Psoas muscle (tissue), 8 donors: ENCODE measurements around the gene CELF4. TPM values are rescaled to one million over a fixed set of nuclear protein-coding genes. Genes with fewer than 3 reads are reported as not detected.

Source experiments
- ATAC-seq, 4 donors: fragments of 200-7000 bp; cut with Tn5 transposase; one replicate each; pipeline ENCODE4 v1.9.1; 2020; ENCODE audit warnings: moderate library complexity in 3 of 4, mild to moderate bottlenecking in 2 of 4
- DNase-seq, 2 donors: peaks; one replicate each; pipeline ENCODE4 v3.0.0-alpha.2; 2020
- H3K27ac ChIP-seq: fragments of 200-600 bp; one replicate; pipeline ENCODE4 v1.8.0; 2022
- H3K27me3 ChIP-seq, 3 donors: fragments of 200-600 bp in 1 of 3; one replicate each; pipeline versions ENCODE4 v1.6.1 to v1.8.0; 2013 to 2022; ENCODE audit warnings: low read length in 2 of 3, mild to moderate bottlenecking in 2 of 3, moderate library complexity in 1 of 3; ENCODE audit not compliant: insufficient read depth in 3 of 3
- H3K36me3 ChIP-seq, 2 donors: fragments of 200-600 bp in 1 of 2; one replicate each; pipeline versions ENCODE4 v1.6.1 to v1.8.0; 2013 to 2022; ENCODE audit warnings: low read depth in 1 of 2, mild to moderate bottlenecking in 1 of 2, moderate library complexity in 1 of 2; ENCODE audit not compliant: insufficient read depth in 1 of 2
- H3K4me1 ChIP-seq: fragments of 200-600 bp; one replicate; pipeline ENCODE4 v1.8.0; 2022
- H3K4me3 ChIP-seq: fragments of 200-600 bp; one replicate; pipeline ENCODE4 v1.8.0; 2022; ENCODE audit warnings: mild to moderate bottlenecking
- H3K9me3 ChIP-seq: fragments of 200-600 bp; one replicate; pipeline ENCODE4 v1.8.0; 2022
- CTCF ChIP-seq: fragments of 200-600 bp; IDR thresholded peaks from one replicate; pipeline ENCODE4 v1.8.0; 2022; ENCODE audit warnings: antibody characterized with exemption
- WGBS, 3 donors: extraction: QIAGEN DNeasy Blood & Tissue Kit; methylation state at CpG; one replicate each; pipeline versions ENCODE4 v1.1.6 to v1.1.7; 2013; 5-methylcytosine and 5-hydroxymethylcytosine counted together
- intact Hi-C, 2 donors: fragments of 100-400 bp; cut with DNase I; formaldehyde crosslinking; loops; one replicate each; pipeline versions ENCODE4 v1.11.0 to v1.14.2; 2022
- polyA plus RNA-seq, 3 donors: library from polyadenylated mRNA; stranded (reverse); fragments of 200-250 nt; gene quantifications; one replicate each; pipeline ENCODE4 v1.2.3, GENCODE V29; 2013
- total RNA-seq, 4 donors: library from RNA; stranded (reverse); fragmentation: NEBNext Ultra II Directional in 2 of 4; extraction: Animal tissue kit (Norgen Biotek cat#: 25700) in 2 of 4; gene quantifications; one replicate each; pipeline versions ENCODE4 v1.2.1 to v1.2.4, GENCODE V29; 2021 to 2023
- donor health status: healthy with polysubstance abuse.
- donor health status: DM: no; HTN: no; CAD: no; lungs with moderate emphysema.
- donor health status: Bipolar disorder and iron deficiency.
- donor health status: healthy.
- donor health status: DM: yes; HTN: yes; CAD: no.
- donor health status: DM: no; HTN: no; CAD: no.
- donor health status: DM: no; HTN: no; CAD: no.
- donor health status: DM: yes; HTN: yes; CAD: no.

CELF4 gene
- total and polyA plus RNA-seq, 7 donors = 0.17 to 0.28 (median 0.17) TPM; not detected in 3

DNA sequence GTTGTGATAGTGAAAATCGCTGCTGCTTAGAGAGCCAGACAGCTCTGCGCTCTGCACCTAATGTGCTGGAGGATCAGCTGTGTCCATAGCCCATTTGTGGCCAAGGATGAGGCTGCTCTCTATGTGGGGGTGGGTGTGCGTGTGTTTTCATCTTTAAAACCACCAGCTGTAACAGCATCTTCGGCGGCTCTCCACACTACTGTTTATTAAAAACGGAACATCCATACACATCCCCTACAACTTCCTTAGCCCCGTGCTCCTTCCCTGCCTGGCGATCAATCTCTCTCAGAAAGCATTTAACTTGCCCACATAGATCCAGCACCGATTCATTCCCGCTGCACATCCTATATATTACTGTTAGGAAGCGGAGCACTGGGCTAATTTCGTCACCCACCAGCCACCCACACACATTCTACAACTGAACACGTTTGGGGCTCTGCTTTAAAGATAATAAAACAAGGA, 1.6 kb downstream of the CELF4 start:
- peaks cover 3 to 77% (median 32%) of the 10 kb centered on the region in 3 donors for H3K27me3 ChIP-seq
- H3K36me3 ChIP-seq = no peaks in the 10 kb centered on the region
- intact Hi-C loops = no loop called here
- DNase-seq (no peak), ATAC-seq (no peak)
- TF ChIP-seq CTCF = no peak
- H3K4me1 ChIP-seq = peaks cover 11% of the 10 kb centered on the region
- no peak overlapping the region for H3K27ac ChIP-seq
- H3K9me3 ChIP-seq = no peaks in the 10 kb centered on the region
- H3K4me3 ChIP-seq = no peak overlapping the region
- 33 to 40% (median 36%) methylated on average over 13 of the region's 13 CpGs for WGBS, 3 donors

DNA sequence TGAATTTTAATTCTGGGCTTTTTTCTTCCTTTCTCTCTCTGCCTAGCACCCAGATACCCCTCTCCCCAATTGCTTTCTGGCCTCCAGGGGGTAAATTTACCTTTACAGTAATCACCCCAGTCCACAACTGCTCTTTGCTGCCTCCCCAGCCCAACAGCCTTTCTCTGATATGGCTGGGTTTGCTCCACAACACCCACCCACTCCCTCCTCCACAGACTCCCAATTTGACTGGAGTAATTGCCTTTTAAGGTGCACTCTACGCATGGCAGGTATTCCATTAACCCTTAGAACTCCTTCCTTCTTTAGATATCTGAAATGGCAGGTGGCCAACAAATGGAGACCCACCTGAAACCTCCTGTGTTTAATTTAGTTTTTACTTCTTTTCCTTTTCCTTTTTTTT, 3.6 kb downstream of the CELF4 start:
- no peak for TF ChIP-seq CTCF
- peaks cover 6% of the 10 kb centered on the region for H3K4me1 ChIP-seq
- no peak overlapping the region for H3K27ac ChIP-seq
- 5 to 25% (median 25%) methylated on average over 1 of the region's 1 CpG for WGBS, 3 donors
- peaks cover 3 to 57% (median 20%) of the 10 kb centered on the region in 3 donors for H3K27me3 ChIP-seq
- no peak overlapping the region for H3K4me3 ChIP-seq
- no peaks in the 10 kb centered on the region for H3K9me3 ChIP-seq
- H3K36me3 ChIP-seq = no peaks in the 10 kb centered on the region
- intact Hi-C loops = no loop called here
- no peak for ATAC-seq
- DNase-seq = no peak

DNA sequence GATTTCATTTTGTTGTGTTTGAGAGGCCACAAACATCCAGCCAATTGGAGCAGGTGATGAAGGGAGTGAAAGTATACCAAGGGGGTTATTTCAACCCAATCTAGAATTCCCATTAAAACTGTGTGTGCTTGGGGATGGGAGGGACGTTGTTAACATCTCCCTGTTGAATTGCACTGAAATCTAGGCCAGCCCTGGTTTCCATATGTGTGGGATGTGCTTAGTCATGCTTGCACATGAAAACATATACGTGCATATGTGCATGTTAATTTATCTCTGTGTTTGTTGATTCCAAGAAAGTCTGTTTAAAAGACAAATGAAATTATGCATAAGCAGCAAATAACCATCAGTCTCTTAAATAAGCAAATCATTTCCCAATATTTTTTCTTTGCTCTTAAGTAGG, 5.6 kb downstream of the CELF4 start:
- H3K4me1 ChIP-seq = no peaks in the 10 kb centered on the region
- H3K27me3 ChIP-seq = peaks cover 3 to 44% (median 6%) of the 10 kb centered on the region in 3 donors
- no peak for DNase-seq
- WGBS, 3 donors = 20 to 24% (median 22%) methylated on average over 2 of the region's 2 CpGs
- no peak overlapping the region for H3K27ac ChIP-seq
- TF ChIP-seq CTCF = no peak
- H3K9me3 ChIP-seq = no peaks in the 10 kb centered on the region
- H3K4me3 ChIP-seq = no peak overlapping the region
- ATAC-seq = no peak
- intact Hi-C loops = no loop called here
- no peaks in the 10 kb centered on the region for H3K36me3 ChIP-seq

- no peak for TF ChIP-seq CTCF
- Histone ChIP-seq H3K27me3 (peaks cover 2 to 36% (median 3%) of the 10 kb centered on the region in 3 donors), H3K4me1 (no peaks in the 10 kb centered on the region), H3K27ac (no peak overlapping the region), H3K36me3 (no peaks in the 10 kb centered on the region), H3K9me3 (no peaks in the 10 kb centered on the region), H3K4me3 (no peak overlapping the region)
- no peak for ATAC-seq
- intact Hi-C loops = no loop called here
- no peak for DNase-seq
- WGBS, 3 donors = 38 to 60% (median 48%) methylated on average over 1 of the region's 1 CpG
Measured at GRCh38 chr18:37559194-37559593, 6.4 kb downstream of the CELF4 start.

DNA sequence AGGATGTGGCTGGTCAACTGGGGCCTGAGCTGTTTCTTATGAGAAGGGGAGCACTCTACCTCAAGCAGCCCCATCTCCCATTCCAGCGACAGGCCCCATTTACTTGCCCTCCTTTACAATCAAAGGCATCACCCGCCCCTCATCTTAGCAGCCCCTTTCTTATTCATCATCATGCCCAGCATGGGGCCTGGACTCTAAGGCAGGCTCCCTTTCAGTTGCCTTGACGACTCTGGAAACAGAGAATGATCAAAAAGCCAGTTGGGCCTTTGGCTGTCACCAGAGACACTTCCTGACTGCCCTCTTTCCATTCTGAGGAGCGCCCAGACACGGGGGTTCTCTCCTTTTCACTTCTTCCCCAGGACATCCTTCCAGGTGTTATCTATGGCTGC, 11.2 kb downstream of the CELF4 start:
- H3K27me3 ChIP-seq = peaks cover 0 to 11% (median 4%) of the 10 kb centered on the region in 3 donors
- H3K9me3 ChIP-seq = no peaks in the 10 kb centered on the region
- intact Hi-C loops = no loop called here
- no peak for TF ChIP-seq CTCF
- no peak overlapping the region for H3K27ac ChIP-seq
- WGBS, 3 donors = 20 to 25% (median 22%) methylated on average over 5 of the region's 5 CpGs
- H3K4me3 ChIP-seq = no peak overlapping the region
- DNase-seq (no peak), ATAC-seq (no peak)
- H3K36me3 ChIP-seq = no peaks in the 10 kb centered on the region
- H3K4me1 ChIP-seq = no peaks in the 10 kb centered on the region
